K562 (cell line): ENCODE data around the gene SPSB1. TPM values are rescaled to one million over a fixed set of nuclear protein-coding genes. Genes with fewer than 3 reads are reported as not detected.
A peak's percentile ranks its signal among the peaks of the same experiment; 100 is the strongest.

Experiments
- BCOR ChIP-seq: fragments of 450-650 bp; IDR thresholded peaks from 2 replicates; pipeline ENCODE4 v1.6.1; 2016
- CEBPG ChIP-seq, 3 experiments: fragments of 200-800 bp in 1 of 3; sonication (Bioruptor generic) in 1 of 3; sonication (generic) in 1 of 3; formaldehyde crosslinking in 1 of 3; IDR thresholded peaks in 2 of 3; conservative IDR thresholded peaks in 1 of 3; 2 replicates each; pipeline versions ENCODE4 v1.6.1 to v1.8.0; 2016 to 2022; ENCODE audit warnings: missing compliant biosample characterization in 2 of 3, missing genetic modification characterization in 2 of 3, mild to moderate bottlenecking in 1 of 3, missing genetic modification reagents in 1 of 3
- ETS2 ChIP-seq: IDR thresholded peaks from 2 replicates; pipeline ENCODE4 v1.6.1; 2016; ENCODE audit warnings: borderline replicate concordance, missing genetic modification characterization, mild to moderate bottlenecking, moderate library complexity, missing compliant biosample characterization; ENCODE audit not compliant: poor library complexity, severe bottlenecking
- MEF2D ChIP-seq: conservative IDR thresholded peaks from 2 replicates; pipeline ENCODE4 v1.6.1; 2016; ENCODE audit warnings: low read depth, missing genetic modification characterization, missing compliant biosample characterization
- MIER1 ChIP-seq: fragments of 450-650 bp; IDR thresholded peaks from 2 replicates; pipeline ENCODE4 v1.6.1; 2016; ENCODE audit warnings: antibody characterized with exemption, mild to moderate bottlenecking, low read depth
- NFE2L1 ChIP-seq: fragments of 450-650 bp; IDR thresholded peaks from 2 replicates; pipeline ENCODE4 v1.6.1; 2016; ENCODE audit warnings: missing genetic modification characterization, low read depth, mild to moderate bottlenecking, missing compliant biosample characterization, moderate library complexity, borderline replicate concordance
- POLR2G ChIP-seq: fragments of 200-400 bp; formaldehyde crosslinking; IDR thresholded peaks from 2 replicates; pipeline ENCODE4 v1.6.1; 2017; ENCODE audit warnings: low read depth, mild to moderate bottlenecking, antibody characterized with exemption, low read length, moderate library complexity
- PRPF4 ChIP-seq: fragments of 200-400 bp; formaldehyde crosslinking; IDR thresholded peaks from one replicate; pipeline ENCODE4 v1.6.1; 2017; ENCODE audit warnings: low read length, low read depth, mild to moderate bottlenecking; ENCODE audit not compliant: insufficient read depth, poor library complexity, severe bottlenecking
- RAD51 ChIP-seq: fragments of 450-650 bp; IDR thresholded peaks from 2 replicates; pipeline ENCODE4 v1.7.1; 2016; ENCODE audit warnings: low read depth, mild to moderate bottlenecking, borderline replicate concordance
- RCOR1 ChIP-seq, 2 experiments: IDR thresholded peaks; 2 replicates each; pipeline ENCODE4 v1.6.1; 2012; ENCODE audit warnings: low read depth in 2 of 2, low read length in 2 of 2, borderline replicate concordance in 1 of 2, improper control_type of control experiment in 1 of 2
- TAL1 ChIP-seq: fragments of 450-650 bp; IDR thresholded peaks from 2 replicates; pipeline ENCODE4 v1.6.1; 2016; ENCODE audit warnings: mild to moderate bottlenecking
- ZEB2 ChIP-seq: fragments of 450-650 bp; IDR thresholded peaks from 2 replicates; pipeline ENCODE4 v1.6.1; 2016
- ZNF140 ChIP-seq: fragments of 250-450 bp; sonication (Bioruptor Pico); IDR thresholded peaks from 2 replicates; pipeline ENCODE4 v1.8.0; 2021; ENCODE audit warnings: moderate library complexity, mild to moderate bottlenecking, inconsistent platforms
- ZNF146 ChIP-seq: IDR thresholded peaks from one replicate; pipeline ENCODE4 v1.6.1; 2018; ENCODE audit warnings: missing compliant biosample characterization; ENCODE audit not compliant: unreplicated experiment
- ZNF217 ChIP-seq: sonication (generic); formaldehyde crosslinking; IDR thresholded peaks from 2 replicates; pipeline ENCODE4 v1.8.0; 2022; ENCODE audit warnings: mild to moderate bottlenecking, missing genetic modification reagents
- ZNF586 ChIP-seq: fragments of 450-650 bp; formaldehyde crosslinking; conservative IDR thresholded peaks from 2 replicates; pipeline ENCODE4 v1.4.0; 2020; ENCODE audit warnings: mild to moderate bottlenecking, moderate library complexity
- polyA plus RNA-seq, 8 experiments: library from polyadenylated mRNA; depleted of rRNA in 4 of 8; stranded (reverse) in 5 of 8; unstranded in 3 of 8; fragments of >200 nt; fragmentation: Nextera tagmentation in 2 of 8; fragmentation: Illumina TruSeq in 1 of 8; extraction: Ambion mirVana in 2 of 8; extraction: Trizol in 1 of 8; gene quantifications; 2 replicates each; pipeline versions ENCODE4 v1.2.1 to v1.2.3, GENCODE V29; 2011 to 2014; ENCODE audit warnings: inconsistent platforms in 1 of 8, missing spikeins in 1 of 8
- total RNA-seq, 7 experiments: library from RNA; depleted of rRNA in 6 of 7; stranded (reverse); fragments of >200 nt in 6 of 7; fragmentation: Illumina TruSeq in 2 of 7; extraction: Trizol in 2 of 7; gene quantifications; 2 replicates each; pipeline versions ENCODE4 v1.2.1 to v1.2.3, GENCODE V29; 2011 to 2021; ENCODE audit warnings: low replicate concordance in 1 of 7
- TF ChIP-seq, protein P1 (sequence below): sonication (generic); formaldehyde crosslinking; IDR thresholded peaks from 2 replicates; pipeline ENCODE4 v1.8.1; 2023; ENCODE audit warnings: mild to moderate bottlenecking, missing genetic modification reagents, moderate library complexity
- TF ChIP-seq, protein P2 (sequence below): fragments of 450-650 bp; IDR thresholded peaks from 2 replicates; pipeline ENCODE4 v1.6.1; 2018; ENCODE audit warnings: mild to moderate bottlenecking, low read depth; ENCODE audit not compliant: partially characterized antibody
- TF ChIP-seq, protein P3 (sequence below): conservative IDR thresholded peaks from 2 replicates; pipeline ENCODE4 v1.6.1; 2011; ENCODE audit warnings: low read depth, mild to moderate bottlenecking, low read length; ENCODE audit not compliant: control insufficient read depth
- TF ChIP-seq, protein P4 (sequence below), 2 experiments: fragments of 450-650 bp in 1 of 2; sonication (generic) in 1 of 2; formaldehyde crosslinking; conservative IDR thresholded peaks; 2 replicates each; pipeline versions ENCODE4 v1.4.0 to v1.8.1; 2020 to 2022; ENCODE audit warnings: mild to moderate bottlenecking in 1 of 2, missing genetic modification reagents in 1 of 2

SPSB1 gene
- total and polyA plus RNA-seq, 9 of the 15 experiments (the other 6 are each of a cell fraction or from before 2014, with no cell fraction given), result 0.06 to 0.35 (median 0.14) TPM; not detected in 6

DNA sequence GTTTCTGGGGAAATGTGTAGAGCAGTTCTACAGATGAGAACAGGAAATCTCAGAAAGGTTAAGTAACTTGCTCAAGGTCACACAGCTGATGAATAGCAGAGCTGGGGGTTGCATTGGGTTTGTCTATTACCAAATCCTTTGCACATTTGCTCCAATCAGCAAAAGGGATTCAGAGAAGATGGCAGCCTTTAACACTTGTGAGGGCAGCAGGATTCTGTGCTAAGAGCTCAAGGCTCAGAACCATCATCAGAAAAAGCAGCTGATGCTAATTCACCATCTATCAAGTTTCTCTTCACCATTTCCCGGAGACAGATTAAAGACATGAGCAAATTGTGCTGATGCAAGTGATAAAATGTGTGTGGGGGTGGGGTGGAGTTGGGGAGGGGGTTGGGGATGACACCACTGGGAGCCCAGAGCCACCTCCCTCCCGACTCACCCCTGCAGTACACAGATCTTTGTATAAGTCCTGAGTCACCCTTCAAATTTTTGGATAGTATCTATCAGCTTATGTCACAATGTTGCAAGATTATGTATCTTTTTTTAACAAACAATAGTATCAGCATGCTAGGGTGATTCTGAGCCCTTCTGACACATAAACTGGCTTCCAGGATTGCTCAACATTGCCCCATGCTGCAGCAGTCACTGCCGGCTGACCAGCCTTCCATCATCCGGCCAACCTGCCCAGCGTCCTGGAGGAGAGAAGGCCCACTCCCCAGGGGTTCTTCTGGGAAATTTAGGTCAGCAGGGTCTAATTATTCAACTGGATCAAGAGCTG is 2.8 kb upstream of the SPSB1 start (continued):
- TF ChIP-seq MEF2D (tag), result no peak
- no peak for TF ChIP-seq RAD51
- TF ChIP-seq RCOR1 (IDR thresholded peaks at IDR 0.05; ENCODE audit: borderline replicate concordance in 1 of 2, low read depth in 2 of 2, low read length in 2 of 2), result 0 out of 4 replicates have a peak, but pooled peaks of 1 of the 2 experiments have one; percentile 1
- no peak for TF ChIP-seq POLR2G
- TF ChIP-seq, protein P1, sequence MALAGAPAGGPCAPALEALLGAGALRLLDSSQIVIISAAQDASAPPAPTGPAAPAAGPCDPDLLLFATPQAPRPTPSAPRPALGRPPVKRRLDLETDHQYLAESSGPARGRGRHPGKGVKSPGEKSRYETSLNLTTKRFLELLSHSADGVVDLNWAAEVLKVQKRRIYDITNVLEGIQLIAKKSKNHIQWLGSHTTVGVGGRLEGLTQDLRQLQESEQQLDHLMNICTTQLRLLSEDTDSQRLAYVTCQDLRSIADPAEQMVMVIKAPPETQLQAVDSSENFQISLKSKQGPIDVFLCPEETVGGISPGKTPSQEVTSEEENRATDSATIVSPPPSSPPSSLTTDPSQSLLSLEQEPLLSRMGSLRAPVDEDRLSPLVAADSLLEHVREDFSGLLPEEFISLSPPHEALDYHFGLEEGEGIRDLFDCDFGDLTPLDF (CRISPR knock-in tag), result no peak
- TF ChIP-seq PRPF4, result no peak
- TF ChIP-seq ETS2 (tag), result no peak
- no peak for TF ChIP-seq ZNF146
- TF ChIP-seq, protein P2, sequence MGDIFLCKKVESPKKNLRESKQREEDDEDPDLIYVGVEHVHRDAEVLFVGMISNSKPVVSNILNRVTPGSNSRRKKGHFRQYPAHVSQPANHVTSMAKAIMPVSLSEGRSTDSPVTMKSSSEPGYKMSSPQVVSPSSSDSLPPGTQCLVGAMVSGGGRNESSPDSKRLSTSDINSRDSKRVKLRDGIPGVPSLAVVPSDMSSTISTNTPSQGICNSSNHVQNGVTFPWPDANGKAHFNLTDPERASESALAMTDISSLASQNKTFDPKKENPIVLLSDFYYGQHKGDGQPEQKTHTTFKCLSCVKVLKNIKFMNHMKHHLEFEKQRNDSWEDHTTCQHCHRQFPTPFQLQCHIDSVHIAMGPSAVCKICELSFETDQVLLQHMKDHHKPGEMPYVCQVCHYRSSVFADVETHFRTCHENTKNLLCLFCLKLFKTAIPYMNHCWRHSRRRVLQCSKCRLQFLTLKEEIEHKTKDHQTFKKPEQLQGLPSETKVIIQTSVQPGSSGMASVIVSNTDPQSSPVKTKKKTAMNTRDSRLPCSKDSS, result no peak
- TF ChIP-seq MIER1, result no peak
- TF ChIP-seq BCOR, result peak; percentile 66; the same call in 1 of the 2 replicates
- no peak for TF ChIP-seq ZNF217
- no peak for TF ChIP-seq TAL1
- no peak for TF ChIP-seq ZEB2
- no peak for TF ChIP-seq ZNF140 (CRISPR knock-in tag)
- no peak for TF ChIP-seq ZNF586 (CRISPR knock-in tag)
- peak; percentile 78 for TF ChIP-seq CEBPG (CRISPR knock-in tag; IDR thresholded peaks at IDR 0.05)
- peak; percentile 94 to 99 for TF ChIP-seq CEBPG (tag; conservative IDR thresholded peaks at IDR 0.05 in 1 of 2, IDR thresholded peaks at IDR 0.05 in 1 of 2)
- TF ChIP-seq, protein P3, sequence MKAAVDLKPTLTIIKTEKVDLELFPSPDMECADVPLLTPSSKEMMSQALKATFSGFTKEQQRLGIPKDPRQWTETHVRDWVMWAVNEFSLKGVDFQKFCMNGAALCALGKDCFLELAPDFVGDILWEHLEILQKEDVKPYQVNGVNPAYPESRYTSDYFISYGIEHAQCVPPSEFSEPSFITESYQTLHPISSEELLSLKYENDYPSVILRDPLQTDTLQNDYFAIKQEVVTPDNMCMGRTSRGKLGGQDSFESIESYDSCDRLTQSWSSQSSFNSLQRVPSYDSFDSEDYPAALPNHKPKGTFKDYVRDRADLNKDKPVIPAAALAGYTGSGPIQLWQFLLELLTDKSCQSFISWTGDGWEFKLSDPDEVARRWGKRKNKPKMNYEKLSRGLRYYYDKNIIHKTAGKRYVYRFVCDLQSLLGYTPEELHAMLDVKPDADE, result no peak
- TF ChIP-seq NFE2L1 (tag), result no peak
- TF ChIP-seq, protein P4, sequence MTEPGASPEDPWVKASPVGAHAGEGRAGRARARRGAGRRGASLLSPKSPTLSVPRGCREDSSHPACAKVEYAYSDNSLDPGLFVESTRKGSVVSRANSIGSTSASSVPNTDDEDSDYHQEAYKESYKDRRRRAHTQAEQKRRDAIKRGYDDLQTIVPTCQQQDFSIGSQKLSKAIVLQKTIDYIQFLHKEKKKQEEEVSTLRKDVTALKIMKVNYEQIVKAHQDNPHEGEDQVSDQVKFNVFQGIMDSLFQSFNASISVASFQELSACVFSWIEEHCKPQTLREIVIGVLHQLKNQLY (CRISPR knock-in tag; conservative IDR thresholded peaks at IDR 0.05), result no peak
